ENCODE measurements around the gene SYDE2. TPM values are rescaled to one million over a fixed set of nuclear protein-coding genes. Genes with fewer than 3 reads are reported as not detected.

Gene SYDE2
- total RNA-seq, 1 experiment from 2014 or later: 19.9 TPM

GRCh38 chr1:85216697-85217096, 15.9 kb upstream of the SYDE2 start:
- Mint-ChIP-seq H3K27ac (ENCODE audit: unreplicated experiment) (no peak overlapping the region), H3K4me1 (ENCODE audit: low read depth, unreplicated experiment) (peaks cover 19% of the 10 kb centered on the region)
- CTCF ChIA-PET: no interaction called here

GRCh38 chr1:85214654-85215053, 13.8 kb upstream of the SYDE2 start:
- H3K4me3 ChIP-seq (ENCODE audit: low read depth, low read length): no peak overlapping the region
- intact Hi-C loops (cut with micrococcal nuclease; ENCODE audit: unreplicated experiment): no loop called here
- no peaks in the 10 kb centered on the region for H3K9me3 Mint-ChIP-seq (ENCODE audit: unreplicated experiment)
- no TSS peak for BruUV-seq (replicated peaks)
- H3K4me1 ChIP-seq: peaks cover 5% of the 10 kb centered on the region
- H3K27me3 Mint-ChIP-seq (ENCODE audit: insufficient read depth, unreplicated experiment): no peaks in the 10 kb centered on the region
- DNase-seq: no peak
- H3K27ac Mint-ChIP-seq (ENCODE audit: unreplicated experiment): no peak overlapping the region
- ChIA-PET CTCF (no interaction called here), POLR2A (interaction anchor here (1.0 kb wide), 1 partner anchor 12 kb away, joined by 3 read pairs; no protein-coding TSS in a partner anchor)
- no peaks in the 10 kb centered on the region for H3K9me3 ChIP-seq
- no peak overlapping the region for H3K4me3 Mint-ChIP-seq (ENCODE audit: unreplicated experiment)
- no peaks in the 10 kb centered on the region for H3K36me3 Mint-ChIP-seq (ENCODE audit: insufficient read depth, unreplicated experiment)
- no peaks in the 10 kb centered on the region for H3K36me3 ChIP-seq (ENCODE audit: control insufficient read depth, insufficient read depth, low read length)
- no peak for TF ChIP-seq CTCF (IDR thresholded peaks at IDR 0.05; ENCODE audit: insufficient read depth in 1 of 2, low read depth in 1 of 2, low read length in 1 of 2, severe bottlenecking in 1 of 2, unreplicated experiment in 1 of 2)
- no peaks in the 10 kb centered on the region for H3K27me3 ChIP-seq (replicated peaks; ENCODE audit: control insufficient read depth, insufficient read depth, low read length)
- peaks cover 2% of the 10 kb centered on the region for H3K4me1 Mint-ChIP-seq (ENCODE audit: low read depth, unreplicated experiment)

More at GRCh38 chr1:85216697-85217096, 15.9 kb upstream of the SYDE2 start:
- Mint-ChIP-seq H3K27me3 (ENCODE audit: insufficient read depth, unreplicated experiment) (no peaks in the 10 kb centered on the region), H3K4me3 (ENCODE audit: unreplicated experiment) (no peak overlapping the region), H3K9me3 (ENCODE audit: unreplicated experiment) (no peaks in the 10 kb centered on the region), H3K36me3 (ENCODE audit: insufficient read depth, unreplicated experiment) (no peaks in the 10 kb centered on the region)
- H3K27me3 ChIP-seq (replicated peaks; ENCODE audit: control insufficient read depth, insufficient read depth, low read length): no peaks in the 10 kb centered on the region
- intact Hi-C loops (cut with micrococcal nuclease; ENCODE audit: unreplicated experiment): no loop called here
- peaks cover 12% of the 10 kb centered on the region for H3K4me1 ChIP-seq
- TF ChIP-seq CTCF (IDR thresholded peaks at IDR 0.05; ENCODE audit: insufficient read depth in 1 of 2, low read depth in 1 of 2, low read length in 1 of 2, severe bottlenecking in 1 of 2, unreplicated experiment in 1 of 2): no peak
- H3K36me3 ChIP-seq (ENCODE audit: control insufficient read depth, insufficient read depth, low read length): no peaks in the 10 kb centered on the region
- DNase-seq: no peak
- no peaks in the 10 kb centered on the region for H3K9me3 ChIP-seq
- BruUV-seq (replicated peaks): no TSS peak
- POLR2A ChIA-PET: no interaction called here
- H3K4me3 ChIP-seq (ENCODE audit: low read depth, low read length): no peak overlapping the region

- DNase-seq: no peak
- TF ChIP-seq CTCF (IDR thresholded peaks at IDR 0.05; ENCODE audit: insufficient read depth in 1 of 2, low read depth in 1 of 2, low read length in 1 of 2, severe bottlenecking in 1 of 2, unreplicated experiment in 1 of 2): no peak
- Mint-ChIP-seq H3K4me3 (ENCODE audit: unreplicated experiment) (no peak overlapping the region), H3K27me3 (ENCODE audit: insufficient read depth, unreplicated experiment) (no peaks in the 10 kb centered on the region), H3K9me3 (ENCODE audit: unreplicated experiment) (no peaks in the 10 kb centered on the region), H3K27ac (ENCODE audit: unreplicated experiment) (no peak overlapping the region), H3K4me1 (ENCODE audit: low read depth, unreplicated experiment) (no peaks in the 10 kb centered on the region), H3K36me3 (ENCODE audit: insufficient read depth, unreplicated experiment) (no peaks in the 10 kb centered on the region)
- intact Hi-C loops (cut with micrococcal nuclease; ENCODE audit: unreplicated experiment): no loop called here
- ChIA-PET CTCF (no interaction called here), POLR2A (no interaction called here)
- Histone ChIP-seq H3K4me3 (ENCODE audit: low read depth, low read length) (no peak overlapping the region), H3K9me3 (no peaks in the 10 kb centered on the region), H3K36me3 (ENCODE audit: control insufficient read depth, insufficient read depth, low read length) (no peaks in the 10 kb centered on the region), H3K27me3 (replicated peaks; ENCODE audit: control insufficient read depth, insufficient read depth, low read length) (no peaks in the 10 kb centered on the region), H3K4me1 (peaks cover 7% of the 10 kb centered on the region)
- no TSS peak for BruUV-seq (replicated peaks)
Measured at GRCh38 chr1:85208488-85208887, 7.7 kb upstream of the SYDE2 start.
